GM12891 (cell line): Measurements from ENCODE around the gene RCAN3.
"Not testable (repeated sequence)": the region's sequence is repeated elsewhere in the genome, so short reads cannot be mapped to it uniquely, and the experiment has no call there.

Experiments
- POLR2A ChIP-seq: IDR thresholded peaks from 2 replicates; pipeline ENCODE4 v1.6.1; 2011; ENCODE audit warnings: low read depth, low read length, control low read depth
- POLR2AphosphoS5 ChIP-seq: IDR thresholded peaks from 2 replicates; pipeline ENCODE4 v1.6.1; 2011; ENCODE audit warnings: low read depth, low read length, control low read depth

DNA sequence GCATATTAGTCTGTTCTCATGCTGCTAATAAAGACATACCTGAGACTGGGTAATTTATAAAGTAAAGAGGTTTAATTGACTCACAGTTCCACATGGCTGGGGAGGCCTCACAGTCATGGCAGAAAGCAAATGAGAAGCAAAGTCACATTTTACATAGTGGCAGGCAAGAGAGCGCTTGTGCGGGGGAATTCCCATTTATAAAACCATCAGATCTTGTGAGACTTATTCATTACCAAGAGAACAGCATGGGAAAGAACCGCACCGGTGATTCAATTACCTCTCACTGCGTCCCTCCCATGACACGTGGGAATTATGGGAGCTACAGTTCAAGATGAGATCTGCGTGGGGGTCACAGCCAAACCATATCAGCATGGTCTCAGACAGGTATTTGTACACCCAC lies 14.5 kb upstream of the RCAN3 start:
- not testable (repeated sequence) for TF ChIP-seq POLR2A, POLR2AphosphoS5
